ENCODE data around the gene FGD5. TPM values are rescaled to one million over a fixed set of nuclear protein-coding genes. Genes with fewer than 3 reads are reported as not detected.

FGD5 gene
- total RNA-seq, 1 donor from 2014 or later = not detected

DNA sequence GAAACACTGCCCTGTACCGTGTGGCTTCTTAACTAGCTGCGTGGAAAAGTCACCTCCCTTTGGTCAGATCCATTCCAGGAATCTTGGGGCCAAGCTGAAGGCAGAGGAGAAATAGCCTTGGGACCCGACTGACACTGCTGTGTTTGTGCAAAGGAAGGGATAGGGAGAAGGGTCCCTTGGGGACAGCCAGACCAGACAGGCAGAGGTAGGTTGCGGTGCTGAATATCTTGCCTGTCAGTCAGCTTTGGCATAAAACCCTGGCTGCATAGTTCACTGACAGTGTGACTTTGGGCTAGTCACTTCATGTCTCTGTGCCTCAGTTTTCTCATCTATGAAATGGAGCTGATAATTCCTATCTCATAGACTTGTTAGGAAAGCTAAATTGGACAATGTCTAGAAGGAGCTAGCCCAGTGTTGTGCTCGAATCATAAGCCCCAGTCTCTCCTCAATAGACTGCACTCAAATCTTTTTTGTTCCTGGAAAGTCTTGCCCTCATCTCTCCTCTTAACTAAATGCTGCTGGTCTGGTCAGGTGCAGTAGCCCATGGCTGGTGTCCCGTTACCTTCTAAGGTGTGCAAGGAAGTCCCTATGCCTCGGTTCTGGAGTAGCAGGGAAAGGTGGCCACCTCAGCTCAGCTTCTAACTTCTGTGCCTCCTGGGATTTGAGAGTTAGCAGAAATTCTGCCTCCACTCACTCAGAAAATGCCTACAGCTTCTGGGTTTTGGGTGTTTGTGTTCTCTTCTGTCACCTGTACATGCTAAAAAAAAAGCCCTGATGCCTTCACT, 25.8 kb downstream of the FGD5 start:
- no peak for DNase-seq (ENCODE audit: low read depth)
- H3K4me3 ChIP-seq (ENCODE audit: low read depth, low read length) = no peak overlapping the region
- TF ChIP-seq, protein P1, sequence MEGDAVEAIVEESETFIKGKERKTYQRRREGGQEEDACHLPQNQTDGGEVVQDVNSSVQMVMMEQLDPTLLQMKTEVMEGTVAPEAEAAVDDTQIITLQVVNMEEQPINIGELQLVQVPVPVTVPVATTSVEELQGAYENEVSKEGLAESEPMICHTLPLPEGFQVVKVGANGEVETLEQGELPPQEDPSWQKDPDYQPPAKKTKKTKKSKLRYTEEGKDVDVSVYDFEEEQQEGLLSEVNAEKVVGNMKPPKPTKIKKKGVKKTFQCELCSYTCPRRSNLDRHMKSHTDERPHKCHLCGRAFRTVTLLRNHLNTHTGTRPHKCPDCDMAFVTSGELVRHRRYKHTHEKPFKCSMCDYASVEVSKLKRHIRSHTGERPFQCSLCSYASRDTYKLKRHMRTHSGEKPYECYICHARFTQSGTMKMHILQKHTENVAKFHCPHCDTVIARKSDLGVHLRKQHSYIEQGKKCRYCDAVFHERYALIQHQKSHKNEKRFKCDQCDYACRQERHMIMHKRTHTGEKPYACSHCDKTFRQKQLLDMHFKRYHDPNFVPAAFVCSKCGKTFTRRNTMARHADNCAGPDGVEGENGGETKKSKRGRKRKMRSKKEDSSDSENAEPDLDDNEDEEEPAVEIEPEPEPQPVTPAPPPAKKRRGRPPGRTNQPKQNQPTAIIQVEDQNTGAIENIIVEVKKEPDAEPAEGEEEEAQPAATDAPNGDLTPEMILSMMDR (IDR thresholded peaks at IDR 0.05; ENCODE audit: insufficient read depth, low read length, severe bottlenecking) = no peak
- peaks cover 2% of the 10 kb centered on the region for H3K27me3 ChIP-seq (ENCODE audit: control insufficient read depth, insufficient read depth, low read length)
- no peaks in the 10 kb centered on the region for H3K36me3 ChIP-seq (ENCODE audit: control insufficient read depth, insufficient read depth, low read length)
- FAIRE-seq = no peak

DNA sequence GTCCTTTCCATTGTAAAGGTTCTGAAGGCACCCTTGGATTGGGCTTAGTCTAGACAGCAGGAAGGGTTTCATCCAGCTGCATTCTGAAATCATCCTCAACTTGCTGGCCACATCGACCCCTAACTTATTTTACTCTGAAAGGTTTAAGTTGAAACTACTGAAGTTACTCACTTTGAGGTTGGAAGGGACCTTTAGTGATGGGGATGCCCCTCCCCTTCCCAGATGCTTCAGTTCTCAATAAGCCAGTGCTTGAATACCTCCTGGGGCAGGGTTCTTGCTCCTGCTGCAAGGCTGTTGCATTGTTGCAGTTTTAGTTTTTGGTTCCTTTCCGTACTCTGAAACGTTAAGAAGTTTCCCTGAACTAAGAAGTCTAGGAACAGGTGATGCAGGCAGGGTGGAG, 26.4 kb downstream of the FGD5 start:
- H3K27me3 ChIP-seq (ENCODE audit: control insufficient read depth, insufficient read depth, low read length) = peaks cover 2% of the 10 kb centered on the region
- TF ChIP-seq, protein P1 (IDR thresholded peaks at IDR 0.05; ENCODE audit: insufficient read depth, low read length, severe bottlenecking) = no peak
- no peak overlapping the region for H3K4me3 ChIP-seq (ENCODE audit: low read depth, low read length)
- no peaks in the 10 kb centered on the region for H3K36me3 ChIP-seq (ENCODE audit: control insufficient read depth, insufficient read depth, low read length)
- FAIRE-seq (no peak), DNase-seq (ENCODE audit: low read depth) (no peak)

DNA sequence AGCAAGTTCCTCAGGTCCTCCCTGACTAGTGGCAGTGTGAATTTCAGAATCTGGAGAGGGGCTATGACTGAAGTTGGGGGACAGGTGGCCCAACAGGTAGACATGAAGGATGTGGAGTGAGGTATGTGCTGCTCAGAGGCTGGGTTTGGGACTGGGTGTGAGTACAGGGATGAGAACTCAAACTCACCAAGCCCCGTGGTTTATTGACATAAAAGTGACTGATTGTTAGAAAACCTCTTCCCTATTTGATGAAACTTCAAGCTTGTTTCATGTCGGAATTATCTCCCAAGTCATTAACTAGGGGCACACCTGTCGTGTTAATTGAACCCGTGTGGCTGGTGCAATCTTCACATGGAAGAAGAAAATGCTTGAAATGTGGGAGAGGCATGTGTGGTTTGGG, 27.1 kb downstream of the FGD5 start:
- TF ChIP-seq, protein P1 (IDR thresholded peaks at IDR 0.05; ENCODE audit: insufficient read depth, low read length, severe bottlenecking) = no peak
- Histone ChIP-seq H3K4me3 (ENCODE audit: low read depth, low read length) (no peak overlapping the region), H3K36me3 (ENCODE audit: control insufficient read depth, insufficient read depth, low read length) (no peaks in the 10 kb centered on the region), H3K27me3 (ENCODE audit: control insufficient read depth, insufficient read depth, low read length) (peaks cover 2% of the 10 kb centered on the region)
- FAIRE-seq (no peak), DNase-seq (ENCODE audit: low read depth) (no peak)

DNA sequence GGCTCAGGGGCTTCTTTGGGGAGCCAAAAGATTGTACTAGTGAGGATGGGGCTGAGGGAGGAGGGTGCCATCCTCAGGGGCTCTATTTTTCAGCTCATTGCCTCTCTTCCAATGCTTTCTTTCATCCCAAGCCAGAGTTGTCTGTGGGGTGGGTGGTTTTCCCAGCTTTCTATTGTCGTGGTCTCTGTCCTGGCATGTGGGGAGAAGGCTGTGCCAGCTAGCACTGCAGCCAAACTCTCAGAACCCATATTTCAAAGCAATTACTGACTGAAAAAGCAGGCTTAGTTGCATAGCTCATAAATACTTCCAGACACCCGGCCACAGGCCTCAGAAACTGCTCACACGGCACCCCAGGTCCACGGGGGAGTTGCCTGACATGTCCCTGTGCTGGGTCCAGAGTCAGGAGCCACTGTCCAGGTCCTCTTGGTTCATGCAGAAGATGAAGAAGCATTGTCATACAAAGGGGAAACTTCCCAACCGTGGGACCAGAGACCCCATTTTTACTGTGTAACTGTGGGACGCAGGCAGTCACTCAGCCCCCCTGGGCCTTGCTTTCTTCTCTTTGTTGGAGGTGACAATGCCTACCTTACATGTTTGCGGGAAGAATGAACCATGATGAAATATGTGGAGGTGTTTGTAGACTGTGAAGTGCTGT, 27.6 kb downstream of the FGD5 start:
- Histone ChIP-seq H3K4me3 (ENCODE audit: low read depth, low read length) (no peak overlapping the region), H3K36me3 (ENCODE audit: control insufficient read depth, insufficient read depth, low read length) (no peaks in the 10 kb centered on the region), H3K27me3 (ENCODE audit: control insufficient read depth, insufficient read depth, low read length) (peaks cover 2% of the 10 kb centered on the region)
- no peak for FAIRE-seq
- DNase-seq (ENCODE audit: low read depth) = no peak
- TF ChIP-seq, protein P1 (IDR thresholded peaks at IDR 0.05; ENCODE audit: insufficient read depth, low read length, severe bottlenecking) = no peak

DNA sequence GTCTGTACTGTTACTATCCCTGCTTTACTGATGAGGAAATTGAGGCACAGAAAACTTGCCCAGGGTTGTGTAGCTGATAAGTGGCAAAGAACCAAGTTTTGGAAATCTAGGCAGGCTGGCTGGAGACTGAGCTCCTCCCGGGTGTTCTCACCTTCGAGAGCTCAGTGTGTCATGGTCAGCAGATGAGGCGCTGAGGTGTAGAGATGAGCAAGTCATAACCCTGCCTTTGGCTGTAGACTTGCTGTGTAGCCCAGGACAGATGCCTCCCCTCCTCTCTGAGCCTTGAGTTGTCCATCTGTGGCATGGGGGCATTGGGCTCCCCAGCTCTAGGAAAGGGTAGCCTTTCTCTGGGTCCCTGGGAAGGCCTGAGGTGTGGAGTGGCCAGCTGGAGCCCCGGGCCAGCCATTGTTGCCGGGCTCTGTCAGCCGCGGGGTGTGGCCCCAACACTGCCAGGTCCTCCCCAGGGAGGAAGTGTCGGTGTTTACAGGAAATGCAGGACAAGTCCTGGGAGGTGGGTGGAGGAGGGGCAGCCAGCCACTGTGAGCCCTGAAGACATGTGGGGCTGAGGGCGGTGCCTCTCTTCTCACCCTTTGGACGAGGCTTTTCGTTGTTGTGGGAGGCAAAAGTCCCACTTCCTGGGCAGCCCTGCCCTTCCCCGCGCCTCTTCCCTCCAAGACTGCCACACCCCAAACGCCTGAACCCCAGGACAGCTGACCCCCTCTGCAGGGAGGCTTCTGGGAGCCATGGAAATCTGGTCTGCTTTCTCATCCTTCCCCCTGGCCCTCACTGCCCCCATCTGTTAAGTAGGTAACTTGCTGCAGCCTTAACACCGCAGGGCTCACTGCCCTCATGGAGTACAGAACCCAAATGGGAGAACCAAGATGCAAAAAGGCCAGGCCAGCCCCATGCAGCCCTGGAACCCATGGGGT, 29.1 kb downstream of the FGD5 start:
- no peak overlapping the region for H3K4me3 ChIP-seq (ENCODE audit: low read depth, low read length)
- no peak for FAIRE-seq
- no peaks in the 10 kb centered on the region for H3K27me3 ChIP-seq (ENCODE audit: control insufficient read depth, insufficient read depth, low read length)
- TF ChIP-seq, protein P1 (IDR thresholded peaks at IDR 0.05; ENCODE audit: insufficient read depth, low read length, severe bottlenecking) = no peak
- no peaks in the 10 kb centered on the region for H3K36me3 ChIP-seq (ENCODE audit: control insufficient read depth, insufficient read depth, low read length)
- peak; percentile 18 for DNase-seq (ENCODE audit: low read depth)
